ENCODE results near the gene ODAPH. TPM values are rescaled to one million over a fixed set of nuclear protein-coding genes. Genes with fewer than 3 reads are reported as not detected.

ODAPH gene
- total RNA-seq, 6 experiments from 2014 or later, result not detected

- Mint-ChIP-seq H3K9me3 (no peaks in the 10 kb centered on the region), H3K36me3 (ENCODE audit: low read depth) (no peaks in the 10 kb centered on the region; the same call in 1 of the 2 replicates), H3K27me3 (ENCODE audit: insufficient read depth) (peaks cover under 1% of the 10 kb centered on the region; the same call in 1 of the 2 replicates), H3K27ac (no peak overlapping the region), H3K4me1 (ENCODE audit: low read depth) (peaks cover 14% of the 10 kb centered on the region), H3K4me3 (no peak overlapping the region)
- no peak for TF ChIP-seq CTCF (IDR thresholded peaks at IDR 0.05)
- DNase-seq, result no peak
These were observed 3.4 kb upstream of the ODAPH start for GRCh38 chr4:75552452-75552851.

- no peak for DNase-seq
- Mint-ChIP-seq H3K27ac (no peak overlapping the region), H3K27me3 (ENCODE audit: insufficient read depth) (peaks cover 13% of the 10 kb centered on the region), H3K4me3 (no peak overlapping the region), H3K4me1 (ENCODE audit: low read depth) (peaks cover 20% of the 10 kb centered on the region), H3K36me3 (ENCODE audit: low read depth) (no peaks in the 10 kb centered on the region), H3K9me3 (no peaks in the 10 kb centered on the region)
- no peak for TF ChIP-seq CTCF (IDR thresholded peaks at IDR 0.05)
These were observed 1.8 kb downstream of the ODAPH start for GRCh38 chr4:75557696-75558095.

GRCh38 chr4:75561789-75562188, 5.9 kb downstream of the ODAPH start:
- no peaks in the 10 kb centered on the region for H3K9me3 Mint-ChIP-seq
- H3K27me3 Mint-ChIP-seq (ENCODE audit: insufficient read depth), result peaks cover 16% of the 10 kb centered on the region
- no peaks in the 10 kb centered on the region for H3K36me3 Mint-ChIP-seq (ENCODE audit: low read depth)
- H3K27ac Mint-ChIP-seq, result no peak overlapping the region
- no peak for DNase-seq
- H3K4me3 Mint-ChIP-seq, result no peak overlapping the region
- H3K4me1 Mint-ChIP-seq (ENCODE audit: low read depth), result peaks cover 6% of the 10 kb centered on the region
- no peak for TF ChIP-seq CTCF (IDR thresholded peaks at IDR 0.05)

- no peak overlapping the region for H3K27ac Mint-ChIP-seq
- no peaks in the 10 kb centered on the region for H3K9me3 Mint-ChIP-seq
- H3K36me3 Mint-ChIP-seq (ENCODE audit: low read depth), result no peaks in the 10 kb centered on the region
- peaks cover 14% of the 10 kb centered on the region for H3K27me3 Mint-ChIP-seq (ENCODE audit: insufficient read depth)
- no peak for DNase-seq
- peaks cover 6% of the 10 kb centered on the region for H3K4me1 Mint-ChIP-seq (ENCODE audit: low read depth)
- no peak overlapping the region for H3K4me3 Mint-ChIP-seq
- TF ChIP-seq CTCF (IDR thresholded peaks at IDR 0.05), result no peak
These were observed 8.2 kb downstream of the ODAPH start for GRCh38 chr4:75564023-75564422.

- Mint-ChIP-seq H3K27ac (no peak overlapping the region), H3K4me3 (no peak overlapping the region), H3K9me3 (no peaks in the 10 kb centered on the region), H3K27me3 (ENCODE audit: insufficient read depth) (peaks cover 6% of the 10 kb centered on the region), H3K36me3 (ENCODE audit: low read depth) (no peaks in the 10 kb centered on the region), H3K4me1 (ENCODE audit: low read depth) (peaks cover 6% of the 10 kb centered on the region)
- DNase-seq, result no peak
- TF ChIP-seq CTCF (IDR thresholded peaks at IDR 0.05), result no peak
These were observed 9.6 kb downstream of the ODAPH start for GRCh38 chr4:75565481-75565880.

- no peak overlapping the region for H3K4me3 Mint-ChIP-seq
- TF ChIP-seq CTCF (IDR thresholded peaks at IDR 0.05), result no peak
- no peak overlapping the region for H3K27ac Mint-ChIP-seq
- DNase-seq, result no peak
- no peaks in the 10 kb centered on the region for H3K36me3 Mint-ChIP-seq (ENCODE audit: low read depth)
- H3K4me1 Mint-ChIP-seq (ENCODE audit: low read depth), result peaks cover 3% of the 10 kb centered on the region
- no peaks in the 10 kb centered on the region for H3K9me3 Mint-ChIP-seq
- peaks cover 6% of the 10 kb centered on the region for H3K27me3 Mint-ChIP-seq (ENCODE audit: insufficient read depth)
These were observed 11.0 kb downstream of the ODAPH start for GRCh38 chr4:75566911-75567310.
